Gastrocnemius medialis (tissue), 4 donors: Measurements from ENCODE around the gene GTPBP8.

Experiments
- POLR2A ChIP-seq, 2 donors: fragments of 450-650 bp; IDR thresholded peaks; one replicate each; pipeline ENCODE4 v1.6.1; 2017; ENCODE audit warnings: antibody characterized with exemption in 2 of 2, mild to moderate bottlenecking in 2 of 2, moderate library complexity in 2 of 2
- TF ChIP-seq, protein P1 (sequence below), 5 experiments: fragments of 450-650 bp in 3 of 5; fragments of 200-600 bp in 2 of 5; sonication (generic) in 2 of 5; IDR thresholded peaks in 4 of 5; conservative IDR thresholded peaks in 1 of 5; 1 replicate in 4 of 5; 2 replicates in 1 of 5; pipeline ENCODE4 v1.5.1; 2016 to 2019; ENCODE audit warnings: antibody characterized with exemption in 5 of 5, mild to moderate bottlenecking in 3 of 5, moderate library complexity in 3 of 5

- TF ChIP-seq POLR2A (IDR thresholded peaks at IDR 0.05): no peak
- TF ChIP-seq, protein P1, sequence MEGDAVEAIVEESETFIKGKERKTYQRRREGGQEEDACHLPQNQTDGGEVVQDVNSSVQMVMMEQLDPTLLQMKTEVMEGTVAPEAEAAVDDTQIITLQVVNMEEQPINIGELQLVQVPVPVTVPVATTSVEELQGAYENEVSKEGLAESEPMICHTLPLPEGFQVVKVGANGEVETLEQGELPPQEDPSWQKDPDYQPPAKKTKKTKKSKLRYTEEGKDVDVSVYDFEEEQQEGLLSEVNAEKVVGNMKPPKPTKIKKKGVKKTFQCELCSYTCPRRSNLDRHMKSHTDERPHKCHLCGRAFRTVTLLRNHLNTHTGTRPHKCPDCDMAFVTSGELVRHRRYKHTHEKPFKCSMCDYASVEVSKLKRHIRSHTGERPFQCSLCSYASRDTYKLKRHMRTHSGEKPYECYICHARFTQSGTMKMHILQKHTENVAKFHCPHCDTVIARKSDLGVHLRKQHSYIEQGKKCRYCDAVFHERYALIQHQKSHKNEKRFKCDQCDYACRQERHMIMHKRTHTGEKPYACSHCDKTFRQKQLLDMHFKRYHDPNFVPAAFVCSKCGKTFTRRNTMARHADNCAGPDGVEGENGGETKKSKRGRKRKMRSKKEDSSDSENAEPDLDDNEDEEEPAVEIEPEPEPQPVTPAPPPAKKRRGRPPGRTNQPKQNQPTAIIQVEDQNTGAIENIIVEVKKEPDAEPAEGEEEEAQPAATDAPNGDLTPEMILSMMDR (IDR thresholded peaks at IDR 0.05 in 4 of 5, conservative IDR thresholded peaks at IDR 0.05 in 1 of 5): no peak
Observed at GRCh38 chr3:113013593-113013992, 22.8 kb downstream of the GTPBP8 start.
